Measurements from ENCODE around the gene USP31. TPM values are rescaled to one million over a fixed set of nuclear protein-coding genes. Genes with fewer than 3 reads are reported as not detected.

Gene USP31
- total RNA-seq, 1 experiment from 2014 or later: 16.1 TPM

- H4K91ac ChIP-seq (ENCODE audit: insufficient read length, low read depth, low read length): no peak overlapping the region
- Mint-ChIP-seq H3K27ac (no peak overlapping the region), H3K9me3 (peaks cover 6% of the 10 kb centered on the region in 2 experiments), H3K36me3 (ENCODE audit: insufficient read depth in 1 of 3, low read depth in 3 of 3) (peaks cover 3 to 5% (median 4%) of the 10 kb centered on the region in 3 experiments), H3K4me3 (no peak overlapping the region), H3K27me3 (ENCODE audit: low read depth) (peaks cover 5% of the 10 kb centered on the region; the same call in 1 of the 2 replicates), H3K4me1 (peaks cover 9 to 11% of the 10 kb centered on the region in 2 experiments)
- no peaks in the 10 kb centered on the region for H3K79me1 ChIP-seq (ENCODE audit: insufficient read depth, low read depth, low read length, poor library complexity, severe bottlenecking)
- H2BK15ac ChIP-seq (ENCODE audit: low read depth, low read length): no peak overlapping the region
- no peaks in the 10 kb centered on the region for H4K20me1 ChIP-seq (ENCODE audit: control insufficient read depth, insufficient read depth, insufficient read length)
- no peak overlapping the region for H3K4me2 ChIP-seq (ENCODE audit: insufficient read depth, insufficient read length, low read length)
- H3T11ph ChIP-seq (ENCODE audit: low read length): no peak overlapping the region
- H2BK20ac ChIP-seq (ENCODE audit: low read depth, low read length, poor library complexity, severe bottlenecking): no peak overlapping the region
- H3K9ac ChIP-seq (ENCODE audit: extremely low read depth, insufficient read length, low read length): no peak overlapping the region
- H3K23me2 ChIP-seq (ENCODE audit: insufficient read length, low read depth, low read length, poor library complexity, severe bottlenecking): no peaks in the 10 kb centered on the region
- no peak overlapping the region for H2BK120ac ChIP-seq (ENCODE audit: low read depth, low read length, poor library complexity, severe bottlenecking)
- H3K79me2 ChIP-seq (ENCODE audit: insufficient read depth, low read length): no peaks in the 10 kb centered on the region
- no peak overlapping the region for H3K56ac ChIP-seq (ENCODE audit: insufficient read length, low read depth, low read length)
- no peak overlapping the region for H4K5ac ChIP-seq (ENCODE audit: insufficient read length, low read depth, low read length)
- no peaks in the 10 kb centered on the region for H3K27me3 ChIP-seq (ENCODE audit: insufficient read depth, low read length)
- no peaks in the 10 kb centered on the region for H3K4me1 ChIP-seq (ENCODE audit: insufficient read depth, low read length)
- DNase-seq: no peak
- WGBS (ENCODE audit: extremely low coverage, insufficient read length, low lambda C conversion rate): no CpG with 5 or more reads among the region's 4 CpGs
- H2BK12ac ChIP-seq (ENCODE audit: insufficient read length, low read depth, low read length): no peak overlapping the region
- H3K9me3 ChIP-seq (ENCODE audit: control insufficient read depth, low read depth, low read length): no peaks in the 10 kb centered on the region
- H2AK5ac ChIP-seq (ENCODE audit: insufficient read length, low read length): no peak overlapping the region
- no peak overlapping the region for H3K23ac ChIP-seq (ENCODE audit: insufficient read length, low read depth, low read length)
- no peak overlapping the region for H3K14ac ChIP-seq (ENCODE audit: insufficient read depth, low read length)
- H3K4ac ChIP-seq (ENCODE audit: low read depth, low read length): no peak overlapping the region
- no peak overlapping the region for H3K18ac ChIP-seq (ENCODE audit: insufficient read length, low read depth, low read length)
- no peak for TF ChIP-seq CTCF (conservative IDR thresholded peaks at IDR 0.05)
- H2BK5ac ChIP-seq (ENCODE audit: insufficient read length, low read length): no peak overlapping the region
- H3K27ac ChIP-seq (ENCODE audit: insufficient read length, low read depth, low read length): no peak overlapping the region
- H4K8ac ChIP-seq (replicated peaks; ENCODE audit: insufficient read length, low read depth, low read length): no peak overlapping the region
- no peak overlapping the region for H2AFZ ChIP-seq (ENCODE audit: low read length)
Measured at GRCh38 chr16:23164736-23165135, 15.5 kb upstream of the USP31 start.

Measured in H9 (cell line).